Measurements from ENCODE around the gene OR14C36. TPM values are rescaled to one million over a fixed set of nuclear protein-coding genes. Genes with fewer than 3 reads are reported as not detected.

The OR14C36 gene
- total RNA-seq, 4 donors from 2014 or later, result not detected

GRCh38 chr1:248372394-248372793, 23.8 kb downstream of the OR14C36 start:
- no peaks in the 10 kb centered on the region for H3K36me3 ChIP-seq
- WGBS, result 82% methylated on average over 5 of the region's 5 CpGs
- no peak for DNase-seq (ENCODE audit: low spot score in 2 of 2)
- no peaks in the 10 kb centered on the region for H3K9me3 ChIP-seq
- no peak overlapping the region for H3K27ac ChIP-seq
- TF ChIP-seq POLR2A (IDR thresholded peaks at IDR 0.05) (no peak), POLR2AphosphoS5 (IDR thresholded peaks at IDR 0.05) (no peak), EP300 (IDR thresholded peaks at IDR 0.05) (no peak), CTCF (IDR thresholded peaks at IDR 0.05) (no peak)
- no peaks in the 10 kb centered on the region for H3K4me1 ChIP-seq
- H3K4me3 ChIP-seq, result no peak overlapping the region
- no peaks in the 10 kb centered on the region for H3K27me3 ChIP-seq

GRCh38 chr1:248373761-248374160, 25.2 kb downstream of the OR14C36 start:
- DNase-seq (ENCODE audit: low spot score in 2 of 2), result no peak
- Histone ChIP-seq H3K27me3 (no peaks in the 10 kb centered on the region), H3K4me1 (no peaks in the 10 kb centered on the region), H3K36me3 (no peaks in the 10 kb centered on the region), H3K4me3 (no peak overlapping the region), H3K9me3 (no peaks in the 10 kb centered on the region), H3K27ac (no peak overlapping the region)
- TF ChIP-seq POLR2AphosphoS5 (IDR thresholded peaks at IDR 0.05) (no peak), POLR2A (IDR thresholded peaks at IDR 0.05) (no peak), EP300 (IDR thresholded peaks at IDR 0.05) (no peak), CTCF (IDR thresholded peaks at IDR 0.05) (no peak)
- 53% methylated on average over 4 of the region's 4 CpGs for WGBS

GRCh38 chr1:248375446-248375845, 26.9 kb downstream of the OR14C36 start, which contains the start of gene OR2T6:
Gene OR2T6, plus strand, starts transcription at chr1:248375746. Its CDS starts 11,863 bp downstream, at chr1:248387609.
- DNase-seq (ENCODE audit: low spot score in 2 of 2), result no peak
- Histone ChIP-seq H3K9me3 (no peaks in the 10 kb centered on the region), H3K4me3 (no peak within 1 kb of the TSS), H3K27me3 (no peaks in the 10 kb centered on the region), H3K4me1 (no peaks in the 10 kb centered on the region), H3K27ac (no peak within 1 kb of the TSS), H3K36me3 (no peaks in the 10 kb centered on the region)
- no peak for TF ChIP-seq POLR2AphosphoS5 (IDR thresholded peaks at IDR 0.05)
- TF ChIP-seq POLR2A (IDR thresholded peaks at IDR 0.05), result no peak
- TF ChIP-seq EP300 (IDR thresholded peaks at IDR 0.05), result no peak
- TF ChIP-seq CTCF (IDR thresholded peaks at IDR 0.05), result no peak

- Histone ChIP-seq H3K27me3 (no peaks in the 10 kb centered on the region), H3K36me3 (no peaks in the 10 kb centered on the region), H3K4me1 (no peaks in the 10 kb centered on the region), H3K27ac (no peak overlapping the region), H3K9me3 (no peaks in the 10 kb centered on the region), H3K4me3 (no peak overlapping the region)
- TF ChIP-seq POLR2A (IDR thresholded peaks at IDR 0.05) (no peak), EP300 (IDR thresholded peaks at IDR 0.05) (no peak), CTCF (IDR thresholded peaks at IDR 0.05) (no peak), POLR2AphosphoS5 (IDR thresholded peaks at IDR 0.05) (no peak)
- no peak for DNase-seq (ENCODE audit: low spot score in 2 of 2)
- 67% methylated on average over 3 of the region's 3 CpGs for WGBS
Measured at GRCh38 chr1:248376916-248377315, 28.3 kb downstream of the OR14C36 start.

- TF ChIP-seq EP300 (IDR thresholded peaks at IDR 0.05) (no peak), POLR2A (IDR thresholded peaks at IDR 0.05) (no peak), CTCF (IDR thresholded peaks at IDR 0.05) (no peak), POLR2AphosphoS5 (IDR thresholded peaks at IDR 0.05) (no peak)
- no peaks in the 10 kb centered on the region for H3K4me1 ChIP-seq
- no peaks in the 10 kb centered on the region for H3K27me3 ChIP-seq
- no peaks in the 10 kb centered on the region for H3K36me3 ChIP-seq
- no peak for DNase-seq (ENCODE audit: low spot score in 2 of 2)
- H3K4me3 ChIP-seq, result no peak overlapping the region
- WGBS, result 92% methylated on average over 3 of the region's 3 CpGs
- H3K9me3 ChIP-seq, result no peaks in the 10 kb centered on the region
- H3K27ac ChIP-seq, result no peak overlapping the region
Measured at GRCh38 chr1:248380854-248381253, 32.3 kb downstream of the OR14C36 start.

Measured in suprapubic skin (tissue), 4 donors.